HepG2 (cell line): ENCODE data around the gene CCDC120. TPM values are rescaled to one million over a fixed set of nuclear protein-coding genes. Genes with fewer than 3 reads are reported as not detected.

Source experiments
- IRX3 ChIP-seq: sonication (generic); formaldehyde crosslinking; IDR thresholded peaks from 2 replicates; pipeline ENCODE4 v1.8.1; 2023; ENCODE audit warnings: mild to moderate bottlenecking, low read depth, missing genetic modification reagents, borderline replicate concordance
- MEF2D ChIP-seq: sonication (generic); formaldehyde crosslinking; IDR thresholded peaks from 2 replicates; pipeline ENCODE4 v1.5.1; 2020; ENCODE audit warnings: mild to moderate bottlenecking, missing genetic modification reagents
- MLXIP ChIP-seq: sonication (generic); formaldehyde crosslinking; IDR thresholded peaks from 2 replicates; pipeline ENCODE4 v1.9.0; 2021; ENCODE audit warnings: missing genetic modification reagents, borderline replicate concordance
- MTA1 ChIP-seq: sonication (generic); formaldehyde crosslinking; IDR thresholded peaks from 2 replicates; pipeline ENCODE4 v1.4.0; 2020; ENCODE audit warnings: missing genetic modification reagents, mild to moderate bottlenecking, borderline replicate concordance
- NR2F1 ChIP-seq, 2 experiments: fragments of 450-650 bp in 1 of 2; formaldehyde crosslinking in 1 of 2; IDR thresholded peaks; 2 replicates each; pipeline versions ENCODE4 v1.5.0 to v1.6.1; 2016 to 2020; ENCODE audit warnings: mild to moderate bottlenecking in 1 of 2, missing compliant biosample characterization in 1 of 2, missing genetic modification reagents in 1 of 2, moderate library complexity in 1 of 2
- ONECUT2 ChIP-seq: sonication (generic); formaldehyde crosslinking; IDR thresholded peaks from 2 replicates; pipeline ENCODE4 v1.4.0; 2020; ENCODE audit warnings: missing genetic modification reagents
- TFDP2 ChIP-seq: sonication (generic); formaldehyde crosslinking; IDR thresholded peaks from 2 replicates; pipeline ENCODE4 v1.4.0; 2020; ENCODE audit warnings: missing genetic modification reagents
- YY1 ChIP-seq: IDR thresholded peaks from 2 replicates; pipeline ENCODE4 v1.6.1; 2011; ENCODE audit warnings: low read length, low read depth, moderate library complexity, mild to moderate bottlenecking; ENCODE audit not compliant: insufficient read depth, insufficient replicate concordance
- ZBTB2 ChIP-seq: sonication (generic); formaldehyde crosslinking; IDR thresholded peaks from 2 replicates; pipeline ENCODE4 v1.8.0; 2022; ENCODE audit warnings: low read depth, missing genetic modification reagents
- ZBTB25 ChIP-seq: IDR thresholded peaks from 2 replicates; pipeline ENCODE4 v1.6.1; 2018; ENCODE audit warnings: missing genetic modification reagents
- ZKSCAN1 ChIP-seq: fragments of 150-350 bp; IDR thresholded peaks from 2 replicates; pipeline ENCODE4 v1.6.1; 2014; ENCODE audit warnings: low read length
- ZNF275 ChIP-seq: sonication (generic); formaldehyde crosslinking; IDR thresholded peaks from 2 replicates; pipeline ENCODE4 v1.8.0; 2022; ENCODE audit warnings: missing genetic modification reagents, mild to moderate bottlenecking, inconsistent platforms, borderline replicate concordance
- ZNF331 ChIP-seq: sonication (generic); formaldehyde crosslinking; IDR thresholded peaks from 2 replicates; pipeline ENCODE4 v1.4.0; 2020; ENCODE audit warnings: missing genetic modification reagents
- ZNF431 ChIP-seq: sonication (generic); formaldehyde crosslinking; IDR thresholded peaks from 2 replicates; pipeline ENCODE4 v1.9.0; 2022; ENCODE audit warnings: missing genetic modification reagents, low read depth, mild to moderate bottlenecking, borderline replicate concordance
- ZNF446 ChIP-seq: sonication (generic); formaldehyde crosslinking; IDR thresholded peaks from 2 replicates; pipeline ENCODE4 v1.5.0; 2020; ENCODE audit warnings: mild to moderate bottlenecking, missing genetic modification reagents
- ZNF552 ChIP-seq: sonication (generic); formaldehyde crosslinking; IDR thresholded peaks from 2 replicates; pipeline ENCODE4 v1.9.0; 2022; ENCODE audit warnings: missing genetic modification reagents, mild to moderate bottlenecking, borderline replicate concordance
- ZNF564 ChIP-seq: sonication (generic); formaldehyde crosslinking; IDR thresholded peaks from 2 replicates; pipeline ENCODE4 v1.8.1; 2023; ENCODE audit warnings: mild to moderate bottlenecking, missing genetic modification reagents
- ZNF773 ChIP-seq: sonication (generic); formaldehyde crosslinking; IDR thresholded peaks from 2 replicates; pipeline ENCODE4 v1.4.0; 2020; ENCODE audit warnings: missing genetic modification reagents, borderline replicate concordance
- ZSCAN20 ChIP-seq: sonication (generic); formaldehyde crosslinking; IDR thresholded peaks from 2 replicates; pipeline ENCODE4 v1.4.0; 2020; ENCODE audit warnings: missing genetic modification reagents, mild to moderate bottlenecking, borderline replicate concordance
- ZSCAN21 ChIP-seq: sonication (generic); formaldehyde crosslinking; IDR thresholded peaks from 2 replicates; pipeline ENCODE4 v1.8.0; 2022; ENCODE audit warnings: mild to moderate bottlenecking, missing genetic modification reagents, moderate library complexity, borderline replicate concordance
- polyA plus RNA-seq, 8 experiments: library from polyadenylated mRNA; depleted of rRNA in 3 of 8; stranded (reverse) in 7 of 8; unstranded in 1 of 8; fragments of >200 nt; fragmentation: Illumina TruSeq in 4 of 8; extraction: Trizol in 4 of 8; gene quantifications; 2 replicates each; pipeline versions ENCODE4 v1.2.1 to v1.2.3, GENCODE V29; 2011 to 2016; ENCODE audit warnings: low read depth in 4 of 8, missing spikeins in 1 of 8, mixed read lengths in 1 of 8; ENCODE audit not compliant: insufficient read depth in 1 of 8
- total RNA-seq, 5 experiments: library from RNA; depleted of rRNA; stranded (reverse); fragments of >200 nt; fragmentation: Illumina TruSeq; extraction: Trizol; gene quantifications; 2 replicates each; pipeline ENCODE4 v1.2.3, GENCODE V29; 2016; ENCODE audit warnings: low read depth in 1 of 5

Gene CCDC120
- total and polyA plus RNA-seq, 2 of the 13 experiments (the other 11 are each of a cell fraction or from before 2014, with no cell fraction given) = 0.89 to 3.2 TPM

- TF ChIP-seq ZNF446 (CRISPR knock-in tag) (0 out of 2 replicates have a peak, but pooled peaks have one; percentile 35), ZNF552 (CRISPR knock-in tag) (0 out of 2 replicates have a peak, but pooled peaks have one; percentile 32), ZNF331 (CRISPR knock-in tag) (0 out of 2 replicates have a peak, but pooled peaks have one; percentile 7), ZSCAN20 (CRISPR knock-in tag) (no peak), ZNF773 (CRISPR knock-in tag) (no peak), ZSCAN21 (peak; percentile 32; the same call in 1 of the 2 replicates), ZBTB25 (CRISPR knock-in tag) (no peak), ONECUT2 (CRISPR knock-in tag) (0 out of 2 replicates have a peak, but pooled peaks have one; percentile 19), TFDP2 (peak; percentile 65), ZNF275 (no peak), ZNF564 (0 out of 2 replicates have a peak, but pooled peaks have one; percentile 23), ZBTB2 (no peak), YY1 (peak; percentile 20), ZKSCAN1 (no peak), MTA1 (CRISPR knock-in tag) (peak; percentile 49; the same call in 1 of the 2 replicates), ZNF431 (CRISPR knock-in tag) (no peak), MLXIP (CRISPR knock-in tag) (no peak), NR2F1 (CRISPR knock-in tag; IDR thresholded peaks at IDR 0.05) (peak; percentile 70 to 86; a peak in 3 of 4 replicates), MEF2D (CRISPR knock-in tag) (no peak), IRX3 (no peak)
These were observed 5.4 kb upstream of the CCDC120 start (continued) for GRCh38 chrX:49053223-49054072.
